ENCODE measurements around the gene MARCHF10. TPM values are rescaled to one million over a fixed set of nuclear protein-coding genes. Genes with fewer than 3 reads are reported as not detected.
A peak's percentile ranks its signal among the peaks of the same experiment; 100 is the strongest.

Gene MARCHF10, protein sequence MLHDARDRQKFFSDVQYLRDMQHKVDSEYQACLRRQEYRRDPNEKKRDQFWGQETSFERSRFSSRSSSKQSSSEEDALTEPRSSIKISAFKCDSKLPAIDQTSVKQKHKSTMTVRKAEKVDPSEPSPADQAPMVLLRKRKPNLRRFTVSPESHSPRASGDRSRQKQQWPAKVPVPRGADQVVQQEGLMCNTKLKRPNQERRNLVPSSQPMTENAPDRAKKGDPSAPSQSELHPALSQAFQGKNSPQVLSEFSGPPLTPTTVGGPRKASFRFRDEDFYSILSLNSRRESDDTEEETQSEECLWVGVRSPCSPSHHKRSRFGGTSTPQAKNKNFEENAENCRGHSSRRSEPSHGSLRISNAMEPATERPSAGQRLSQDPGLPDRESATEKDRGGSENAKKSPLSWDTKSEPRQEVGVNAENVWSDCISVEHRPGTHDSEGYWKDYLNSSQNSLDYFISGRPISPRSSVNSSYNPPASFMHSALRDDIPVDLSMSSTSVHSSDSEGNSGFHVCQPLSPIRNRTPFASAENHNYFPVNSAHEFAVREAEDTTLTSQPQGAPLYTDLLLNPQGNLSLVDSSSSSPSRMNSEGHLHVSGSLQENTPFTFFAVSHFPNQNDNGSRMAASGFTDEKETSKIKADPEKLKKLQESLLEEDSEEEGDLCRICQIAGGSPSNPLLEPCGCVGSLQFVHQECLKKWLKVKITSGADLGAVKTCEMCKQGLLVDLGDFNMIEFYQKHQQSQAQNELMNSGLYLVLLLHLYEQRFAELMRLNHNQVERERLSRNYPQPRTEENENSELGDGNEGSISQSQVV
- 0.07 TPM for polyA plus RNA-seq (2013)

DNA sequence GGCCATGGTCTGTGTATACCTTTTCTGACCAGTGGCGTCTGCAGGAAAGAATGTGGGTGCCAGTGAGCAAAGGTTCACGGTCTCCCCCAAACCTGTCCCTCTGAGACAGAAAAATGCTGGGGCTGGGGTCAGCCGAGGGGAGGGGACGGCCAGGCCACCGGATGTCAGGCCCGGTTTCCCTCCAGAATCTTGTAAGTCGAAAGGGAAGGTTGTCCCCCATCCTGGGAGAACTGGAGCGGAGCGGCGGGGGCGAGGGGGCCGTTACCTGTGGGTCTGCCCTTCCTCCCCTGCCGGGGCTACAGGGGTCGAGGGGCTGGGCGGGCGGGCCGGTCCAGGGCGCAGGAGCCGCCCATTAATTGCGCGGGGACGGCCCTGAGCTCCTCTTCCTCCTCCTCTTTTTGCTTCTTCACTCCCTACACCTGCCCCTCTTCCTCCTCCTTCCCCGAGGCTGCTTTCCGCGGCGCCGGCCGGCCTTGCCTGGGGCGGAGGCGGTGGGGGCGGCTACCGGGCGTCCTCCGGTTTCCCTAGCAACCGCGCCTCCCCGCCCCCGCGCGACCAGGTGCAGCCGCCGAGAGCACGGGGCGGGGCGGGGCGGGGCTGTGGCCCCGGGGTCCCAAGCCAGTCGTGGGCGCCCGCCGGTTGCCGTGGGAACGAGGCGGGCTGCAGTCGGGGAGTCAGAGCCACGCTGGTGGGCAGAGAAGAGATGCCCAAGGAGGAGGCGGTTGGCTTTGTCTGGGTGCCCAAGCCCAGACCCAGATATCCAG lies at the start of gene MARCHF10:
TSS of gene MARCHF10 (minus strand) at position 503 of the 764 bp plus-strand sequence. CDS start 6,579 bp downstream, outside the sequence.
- ChIA-PET CTCF (no interaction called here), POLR2A (interaction anchor here (0.7 kb wide), 1 partner anchor 18 kb away, joined by 5 read pairs; no protein-coding TSS in a partner anchor)
- Histone ChIP-seq H3K27ac (ENCODE audit: insufficient read depth in 1 of 2, low read depth in 1 of 2, low read length in 2 of 2, poor library complexity in 1 of 2, severe bottlenecking in 2 of 2) (no peak within 1 kb of the TSS), H3K4me1 (ENCODE audit: control extremely low read depth in 1 of 4, control insufficient read depth in 4 of 4, insufficient read depth in 4 of 4, low read length in 3 of 4) (peaks cover 0 to 9% (median 4%) of the 10 kb centered on the region in 4 experiments), H3K36me3 (ENCODE audit: control insufficient read depth in 4 of 4, insufficient read depth in 4 of 4, low read length in 3 of 4) (no peaks in the 10 kb centered on the region), H3K4me3 (ENCODE audit: control insufficient read depth in 1 of 7, extremely low read depth in 1 of 7, insufficient read depth in 4 of 7, low read depth in 2 of 7, low read length in 6 of 7) (peak within 1 kb of the TSS in 4 of 7 experiments; percentile 19 to 66 (median 50)), H3K9me3 (ENCODE audit: control extremely low read depth in 1 of 5, control insufficient read depth in 4 of 5, insufficient read depth in 2 of 5, low read depth in 1 of 5, low read length in 4 of 5) (peaks cover 0 to 4% (median 0%) of the 10 kb centered on the region in 5 experiments), H3K27me3 (replicated peaks in 2 of 5; ENCODE audit: control insufficient read depth in 4 of 5, insufficient read depth in 5 of 5, low read length in 4 of 5) (peaks cover 0 to 10% (median 0%) of the 10 kb centered on the region in 5 experiments)
- DNase-seq = peak in 2 of 3 donors; percentile 55 to 69
- WGBS (ENCODE audit: insufficient coverage) = 10% methylated on average over 48 of the region's 57 CpGs

DNA sequence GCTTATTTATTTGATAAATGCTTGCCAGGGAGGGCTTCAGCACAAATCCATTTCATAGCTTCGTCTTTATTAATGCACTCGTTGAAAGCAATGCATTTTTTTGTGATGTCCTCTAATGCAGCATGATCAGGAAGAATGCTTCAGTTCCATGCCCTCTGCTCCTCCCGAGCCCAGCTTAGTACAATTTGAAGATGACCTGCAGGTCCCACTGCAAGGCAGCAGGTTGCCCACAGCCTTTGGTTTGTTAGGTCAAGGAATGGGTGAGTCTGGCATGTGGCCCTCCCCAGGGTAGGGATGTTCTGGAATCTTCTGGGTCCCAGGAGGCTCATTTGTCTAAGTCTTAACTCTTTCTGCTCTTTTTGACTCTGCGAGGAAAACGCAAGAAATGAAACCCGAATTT lies 49.4 kb upstream of the MARCHF10 start:
- Histone ChIP-seq H3K36me3 (ENCODE audit: control insufficient read depth in 4 of 4, insufficient read depth in 4 of 4, low read length in 3 of 4) (no peaks in the 10 kb centered on the region), H3K27me3 (replicated peaks in 2 of 5; ENCODE audit: control insufficient read depth in 4 of 5, insufficient read depth in 5 of 5, low read length in 4 of 5) (peaks cover 0 to 2% (median 0%) of the 10 kb centered on the region in 5 experiments), H3K4me1 (ENCODE audit: control extremely low read depth in 1 of 4, control insufficient read depth in 4 of 4, insufficient read depth in 4 of 4, low read length in 3 of 4) (no peaks in the 10 kb centered on the region), H3K27ac (ENCODE audit: insufficient read depth in 1 of 2, low read depth in 1 of 2, low read length in 2 of 2, poor library complexity in 1 of 2, severe bottlenecking in 2 of 2) (no peak overlapping the region), H3K4me3 (ENCODE audit: control insufficient read depth in 1 of 7, extremely low read depth in 1 of 7, insufficient read depth in 4 of 7, low read depth in 2 of 7, low read length in 6 of 7) (no peak overlapping the region), H3K9me3 (ENCODE audit: control extremely low read depth in 1 of 5, control insufficient read depth in 4 of 5, insufficient read depth in 2 of 5, low read depth in 1 of 5, low read length in 4 of 5) (no peaks in the 10 kb centered on the region)
- POLR2A ChIA-PET = no interaction called here
- DNase-seq = no peak
- WGBS (ENCODE audit: insufficient coverage) = 100% methylated on average over 4 of the region's 6 CpGs
- CTCF ChIA-PET = no interaction called here

DNA sequence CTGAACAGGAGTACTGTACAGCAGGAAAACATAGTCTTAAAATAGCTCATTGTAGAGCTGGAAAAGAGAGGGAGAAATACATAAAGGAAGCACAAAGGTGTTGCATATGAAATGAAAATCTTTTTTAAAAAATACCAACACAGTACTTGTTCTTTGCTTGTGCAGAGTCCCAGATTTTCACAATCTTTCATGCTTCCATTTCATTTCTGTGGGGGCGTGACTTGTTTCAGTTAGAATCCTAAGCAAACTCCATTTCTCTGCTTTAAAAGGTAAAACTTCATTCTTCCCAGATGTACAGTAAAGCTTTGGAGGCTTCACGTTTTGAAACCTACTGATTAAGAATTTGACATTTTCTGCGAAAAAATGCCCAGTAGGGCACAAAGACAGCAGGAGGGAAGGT lies 48.5 kb upstream of the MARCHF10 start:
- ChIA-PET POLR2A (interaction anchor here (0.6 kb wide), 1 partner anchor 45 kb away, joined by 6 read pairs; no protein-coding TSS in a partner anchor), CTCF (interaction anchor here (0.6 kb wide), 1 partner anchor 21 kb away, joined by 3 read pairs; no protein-coding TSS in a partner anchor)
- H3K9me3 ChIP-seq (ENCODE audit: control extremely low read depth in 1 of 5, control insufficient read depth in 4 of 5, insufficient read depth in 2 of 5, low read depth in 1 of 5, low read length in 4 of 5) = no peaks in the 10 kb centered on the region
- 100% methylated on average over 3 of the region's 3 CpGs for WGBS (ENCODE audit: insufficient coverage)
- no peaks in the 10 kb centered on the region for H3K4me1 ChIP-seq (ENCODE audit: control extremely low read depth in 1 of 4, control insufficient read depth in 4 of 4, insufficient read depth in 4 of 4, low read length in 3 of 4)
- no peak for DNase-seq
- H3K27ac ChIP-seq (ENCODE audit: insufficient read depth in 1 of 2, low read depth in 1 of 2, low read length in 2 of 2, poor library complexity in 1 of 2, severe bottlenecking in 2 of 2) = no peak overlapping the region
- H3K4me3 ChIP-seq (ENCODE audit: control insufficient read depth in 1 of 7, extremely low read depth in 1 of 7, insufficient read depth in 4 of 7, low read depth in 2 of 7, low read length in 6 of 7) = no peak overlapping the region
- no peaks in the 10 kb centered on the region for H3K36me3 ChIP-seq (ENCODE audit: control insufficient read depth in 4 of 4, insufficient read depth in 4 of 4, low read length in 3 of 4)
- peaks cover 0 to 2% (median 0%) of the 10 kb centered on the region in 5 experiments for H3K27me3 ChIP-seq (replicated peaks in 2 of 5; ENCODE audit: control insufficient read depth in 4 of 5, insufficient read depth in 5 of 5, low read length in 4 of 5)

DNA sequence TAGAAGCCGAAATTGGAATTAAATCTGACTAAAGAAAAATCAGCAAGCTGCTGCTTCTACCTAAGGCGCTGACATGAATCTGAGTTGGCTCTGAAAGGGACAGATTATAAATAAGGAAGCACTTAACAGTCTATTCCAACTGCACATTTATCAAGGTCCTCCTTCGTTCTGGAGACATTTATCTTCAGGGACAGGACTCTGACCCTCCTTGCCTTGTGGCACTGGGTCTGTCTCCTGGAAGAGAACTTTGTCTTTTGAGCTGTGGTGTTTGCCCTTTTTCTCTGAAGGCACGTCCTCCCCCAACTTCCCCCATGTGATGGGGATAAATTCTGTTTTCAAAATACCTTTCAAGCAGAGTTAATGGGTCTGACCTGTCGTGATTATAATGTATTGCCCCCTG lies 47.0 kb upstream of the MARCHF10 start:
- H3K27ac ChIP-seq (ENCODE audit: insufficient read depth in 1 of 2, low read depth in 1 of 2, low read length in 2 of 2, poor library complexity in 1 of 2, severe bottlenecking in 2 of 2) = no peak overlapping the region
- no peak overlapping the region for H3K4me3 ChIP-seq (ENCODE audit: control insufficient read depth in 1 of 7, extremely low read depth in 1 of 7, insufficient read depth in 4 of 7, low read depth in 2 of 7, low read length in 6 of 7)
- 66% methylated on average over 4 of the region's 5 CpGs for WGBS (ENCODE audit: insufficient coverage)
- peak in 2 of 3 donors; percentile 13 to 34 for DNase-seq
- no peaks in the 10 kb centered on the region for H3K9me3 ChIP-seq (ENCODE audit: control extremely low read depth in 1 of 5, control insufficient read depth in 4 of 5, insufficient read depth in 2 of 5, low read depth in 1 of 5, low read length in 4 of 5)
- H3K36me3 ChIP-seq (ENCODE audit: control insufficient read depth in 4 of 4, insufficient read depth in 4 of 4, low read length in 3 of 4) = no peaks in the 10 kb centered on the region
- CTCF ChIA-PET = no interaction called here
- POLR2A ChIA-PET = no interaction called here
- H3K4me1 ChIP-seq (ENCODE audit: control extremely low read depth in 1 of 4, control insufficient read depth in 4 of 4, insufficient read depth in 4 of 4, low read length in 3 of 4) = no peaks in the 10 kb centered on the region
- H3K27me3 ChIP-seq (replicated peaks in 2 of 5; ENCODE audit: control insufficient read depth in 4 of 5, insufficient read depth in 5 of 5, low read length in 4 of 5) = peaks cover 0 to 2% (median 0%) of the 10 kb centered on the region in 5 experiments

DNA sequence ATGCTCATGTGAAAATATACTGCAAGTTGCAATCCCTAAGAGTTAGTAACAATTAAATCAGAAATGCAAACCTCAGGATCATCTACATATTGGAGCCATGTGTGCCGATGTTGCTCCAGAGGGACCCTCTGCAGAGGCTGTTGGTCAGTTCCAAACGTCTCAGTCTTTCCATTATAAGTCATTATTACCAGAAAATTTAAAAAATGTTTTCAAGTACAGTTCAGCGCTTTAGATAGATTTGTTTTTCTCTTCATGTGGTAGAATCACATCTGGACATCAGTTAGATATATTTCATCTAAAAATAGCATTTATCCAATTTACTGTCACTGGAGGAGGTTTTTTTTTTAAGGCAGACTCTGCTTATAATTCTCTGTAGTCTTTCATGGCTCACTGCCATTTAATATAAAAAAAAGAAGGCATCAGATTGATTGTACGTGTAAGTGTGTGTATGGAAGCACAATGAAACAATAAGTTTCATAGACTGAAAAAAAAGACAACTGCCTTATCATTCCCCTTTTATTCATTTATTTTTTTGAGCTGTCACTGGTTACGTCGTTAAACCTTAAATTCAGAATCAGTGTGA lies 46.1 kb upstream of the MARCHF10 start:
- Histone ChIP-seq H3K27ac (ENCODE audit: insufficient read depth in 1 of 2, low read depth in 1 of 2, low read length in 2 of 2, poor library complexity in 1 of 2, severe bottlenecking in 2 of 2) (no peak overlapping the region), H3K27me3 (replicated peaks in 2 of 5; ENCODE audit: control insufficient read depth in 4 of 5, insufficient read depth in 5 of 5, low read length in 4 of 5) (peaks cover 0 to 2% (median 0%) of the 10 kb centered on the region in 5 experiments), H3K9me3 (ENCODE audit: control extremely low read depth in 1 of 5, control insufficient read depth in 4 of 5, insufficient read depth in 2 of 5, low read depth in 1 of 5, low read length in 4 of 5) (no peaks in the 10 kb centered on the region), H3K4me1 (ENCODE audit: control extremely low read depth in 1 of 4, control insufficient read depth in 4 of 4, insufficient read depth in 4 of 4, low read length in 3 of 4) (no peaks in the 10 kb centered on the region), H3K4me3 (ENCODE audit: control insufficient read depth in 1 of 7, extremely low read depth in 1 of 7, insufficient read depth in 4 of 7, low read depth in 2 of 7, low read length in 6 of 7) (no peak overlapping the region), H3K36me3 (ENCODE audit: control insufficient read depth in 4 of 4, insufficient read depth in 4 of 4, low read length in 3 of 4) (no peaks in the 10 kb centered on the region)
- DNase-seq = no peak
- ChIA-PET CTCF (no interaction called here), POLR2A (no interaction called here)
- 100% methylated on average over 3 of the region's 6 CpGs for WGBS (ENCODE audit: insufficient coverage)

DNA sequence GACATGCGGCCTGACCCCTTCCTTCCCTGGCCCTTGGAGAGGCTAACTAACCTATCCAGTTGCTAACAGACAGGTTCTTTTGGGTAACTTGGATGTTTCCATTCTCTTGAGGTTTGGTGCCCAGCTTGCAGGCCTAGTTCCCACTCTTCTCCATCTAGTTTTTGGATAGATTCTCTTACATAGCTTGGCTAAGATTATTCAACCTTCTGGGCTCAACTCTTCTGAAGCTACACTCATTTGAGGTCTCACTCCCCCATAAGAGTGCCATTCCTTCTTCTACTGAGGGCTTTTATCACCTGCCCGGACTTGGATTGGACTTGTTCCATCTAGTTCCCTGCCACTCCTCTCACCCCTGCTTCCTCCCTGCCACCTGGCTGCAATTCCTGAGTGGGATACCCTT lies 44.1 kb upstream of the MARCHF10 start:
- DNase-seq = no peak
- H3K27me3 ChIP-seq (replicated peaks in 2 of 5; ENCODE audit: control insufficient read depth in 4 of 5, insufficient read depth in 5 of 5, low read length in 4 of 5) = peaks cover 0 to 2% (median 0%) of the 10 kb centered on the region in 5 experiments
- WGBS (ENCODE audit: insufficient coverage) = 100% methylated on average over 2 of the region's 2 CpGs
- no peaks in the 10 kb centered on the region for H3K36me3 ChIP-seq (ENCODE audit: control insufficient read depth in 4 of 4, insufficient read depth in 4 of 4, low read length in 3 of 4)
- POLR2A ChIA-PET = no interaction called here
- no peak overlapping the region for H3K4me3 ChIP-seq (ENCODE audit: control insufficient read depth in 1 of 7, extremely low read depth in 1 of 7, insufficient read depth in 4 of 7, low read depth in 2 of 7, low read length in 6 of 7)
- no peaks in the 10 kb centered on the region for H3K9me3 ChIP-seq (ENCODE audit: control extremely low read depth in 1 of 5, control insufficient read depth in 4 of 5, insufficient read depth in 2 of 5, low read depth in 1 of 5, low read length in 4 of 5)
- CTCF ChIA-PET = no interaction called here
- no peaks in the 10 kb centered on the region for H3K4me1 ChIP-seq (ENCODE audit: control extremely low read depth in 1 of 4, control insufficient read depth in 4 of 4, insufficient read depth in 4 of 4, low read length in 3 of 4)
- no peak overlapping the region for H3K27ac ChIP-seq (ENCODE audit: insufficient read depth in 1 of 2, low read depth in 1 of 2, low read length in 2 of 2, poor library complexity in 1 of 2, severe bottlenecking in 2 of 2)
